Measurements from ENCODE around the gene CEACAM16.

Gene CEACAM16

DNA sequence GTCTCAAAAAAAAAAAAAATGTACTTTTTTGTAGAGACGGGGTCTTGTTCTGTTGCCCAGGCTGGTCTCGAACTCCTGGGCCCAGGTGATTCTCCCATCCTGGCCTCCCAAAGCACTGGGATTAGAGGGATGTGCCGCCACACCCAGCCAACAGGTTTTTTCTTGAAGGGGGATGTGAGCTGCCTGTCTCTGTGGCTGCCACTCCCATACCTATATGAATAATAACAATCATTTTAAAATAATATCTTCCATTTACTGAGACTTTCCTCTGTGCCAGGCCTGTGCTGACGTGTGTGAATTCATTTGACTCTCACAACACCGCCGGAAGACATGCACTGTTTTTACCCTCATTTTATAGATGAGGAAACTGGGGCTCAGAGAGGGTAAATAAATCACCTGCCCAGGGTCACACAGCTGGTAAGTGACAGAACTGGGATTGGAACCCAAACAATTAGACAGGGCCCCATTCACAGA lies 42.3 kb downstream of the CEACAM16 start:
- Histone ChIP-seq H3K36me3 (ENCODE audit: insufficient read depth, low read length) (no peaks in the 10 kb centered on the region), H3K9me3 (ENCODE audit: low read depth, low read length) (no peaks in the 10 kb centered on the region), H3K4me3 (no peak overlapping the region), H3K27ac (peak overlapping the region; percentile 48; the same call in 1 of the 2 replicates), H3K9ac (ENCODE audit: insufficient read length) (no peak overlapping the region)
- TF ChIP-seq EZH2 (IDR thresholded peaks at IDR 0.05): no peak
- TF ChIP-seq FOXP2 (optimal IDR thresholded peaks at IDR 0.05; ENCODE audit: control extremely low read depth, extremely low read length, insufficient read depth): no peak
- TF ChIP-seq POLR2AphosphoS5 (IDR thresholded peaks at IDR 0.05; ENCODE audit: borderline replicate concordance, low read depth, low read length): no peak
- no peak for DNase-seq (ENCODE audit: low read depth, low spot score)

DNA sequence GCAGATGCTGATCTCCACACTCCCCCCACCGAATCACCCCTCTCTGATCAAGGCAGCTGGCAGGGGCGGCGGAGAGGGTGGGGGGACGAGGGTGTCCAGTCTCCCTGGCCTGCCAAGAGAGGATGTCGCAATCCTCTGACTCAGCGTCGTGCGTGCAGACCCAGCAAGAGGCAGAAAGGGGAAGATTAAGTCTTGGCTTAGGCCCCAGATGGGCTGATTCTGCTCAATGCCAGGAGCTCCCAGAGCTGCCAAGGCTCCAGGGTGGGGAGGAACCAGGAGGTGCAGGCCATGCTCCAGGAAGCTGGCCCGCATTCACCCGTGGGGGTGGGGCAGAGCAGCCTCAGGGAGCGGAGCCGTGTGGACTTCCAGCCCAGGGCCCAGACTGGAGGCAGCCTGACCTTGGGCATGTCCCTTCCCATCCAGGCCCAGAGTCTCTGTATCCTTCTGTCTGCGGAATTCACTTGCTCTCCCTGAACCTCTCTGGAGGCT lies 42.9 kb downstream of the CEACAM16 start:
- H3K9me3 ChIP-seq (ENCODE audit: low read depth, low read length): no peaks in the 10 kb centered on the region
- H3K27ac ChIP-seq: peak overlapping the region; percentile 95
- peak overlapping the region; percentile 49 for H3K4me3 ChIP-seq
- DNase-seq (ENCODE audit: low read depth, low spot score): no peak
- no peaks in the 10 kb centered on the region for H3K36me3 ChIP-seq (ENCODE audit: insufficient read depth, low read length)
- H3K9ac ChIP-seq (ENCODE audit: insufficient read length): peak overlapping the region; percentile 37
- TF ChIP-seq POLR2AphosphoS5 (IDR thresholded peaks at IDR 0.05; ENCODE audit: borderline replicate concordance, low read depth, low read length) (peak; percentile 51), EZH2 (IDR thresholded peaks at IDR 0.05) (no peak)

- Histone ChIP-seq H3K36me3 (ENCODE audit: insufficient read depth, low read length) (no peaks in the 10 kb centered on the region), H3K4me3 (peak overlapping the region; percentile 49), H3K9me3 (ENCODE audit: low read depth, low read length) (no peaks in the 10 kb centered on the region), H3K9ac (ENCODE audit: insufficient read length) (peak overlapping the region; percentile 37), H3K27ac (peak overlapping the region; percentile 95)
- no peak for TF ChIP-seq POLR2AphosphoS5 (IDR thresholded peaks at IDR 0.05; ENCODE audit: borderline replicate concordance, low read depth, low read length)
- TF ChIP-seq FOXP2 (optimal IDR thresholded peaks at IDR 0.05; ENCODE audit: control extremely low read depth, extremely low read length, insufficient read depth): no peak
- no peak for TF ChIP-seq EZH2 (IDR thresholded peaks at IDR 0.05)
- no peak for DNase-seq (ENCODE audit: low read depth, low spot score)
These were observed 43.5 kb downstream of the CEACAM16 start for GRCh38 chr19:44742330-44743061.

DNA sequence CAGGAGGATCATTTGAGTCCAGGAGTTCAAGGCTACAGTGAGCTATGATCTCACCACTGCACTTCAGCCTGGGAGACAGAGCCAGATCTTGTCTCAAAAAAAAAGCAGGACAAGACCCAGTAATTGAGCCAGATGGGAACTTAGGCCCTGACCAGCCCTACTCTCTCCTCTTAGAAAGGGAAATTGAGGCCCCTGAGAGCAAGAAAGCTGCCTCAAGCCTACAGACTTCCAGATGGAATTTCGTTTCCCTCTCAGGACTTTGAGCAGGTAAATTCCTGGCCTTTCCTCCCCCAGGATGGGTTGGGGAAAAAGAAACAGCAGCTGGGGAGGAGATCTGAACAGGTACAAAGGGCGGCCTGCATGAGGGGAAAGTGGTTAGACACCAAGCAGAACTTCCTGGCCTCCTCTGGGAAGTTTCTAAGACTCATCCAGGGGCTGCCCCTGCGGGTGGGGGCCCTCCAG lies 46.0 kb downstream of the CEACAM16 start:
- H3K36me3 ChIP-seq (ENCODE audit: insufficient read depth, low read length): no peaks in the 10 kb centered on the region
- TF ChIP-seq FOXP2 (optimal IDR thresholded peaks at IDR 0.05; ENCODE audit: control extremely low read depth, extremely low read length, insufficient read depth): no peak
- 0 out of 2 replicates have a peak overlapping the region, but pooled peaks have one; percentile 18 for H3K4me3 ChIP-seq
- no peaks in the 10 kb centered on the region for H3K9me3 ChIP-seq (ENCODE audit: low read depth, low read length)
- peak overlapping the region; percentile 6; the same call in 1 of the 2 replicates for H3K27ac ChIP-seq
- H3K9ac ChIP-seq (ENCODE audit: insufficient read length): no peak overlapping the region
- no peak for DNase-seq (ENCODE audit: low read depth, low spot score)

- Histone ChIP-seq H3K27ac (no peak overlapping the region), H3K9ac (ENCODE audit: insufficient read length) (no peak overlapping the region), H3K4me3 (0 out of 2 replicates have a peak overlapping the region, but pooled peaks have one; percentile 18), H3K36me3 (ENCODE audit: insufficient read depth, low read length) (no peaks in the 10 kb centered on the region), H3K9me3 (ENCODE audit: low read depth, low read length) (no peaks in the 10 kb centered on the region)
- no peak for DNase-seq (ENCODE audit: low read depth, low spot score)
- no peak for TF ChIP-seq POLR2AphosphoS5 (IDR thresholded peaks at IDR 0.05; ENCODE audit: borderline replicate concordance, low read depth, low read length)
- TF ChIP-seq EZH2 (IDR thresholded peaks at IDR 0.05): no peak
- TF ChIP-seq FOXP2 (optimal IDR thresholded peaks at IDR 0.05; ENCODE audit: control extremely low read depth, extremely low read length, insufficient read depth): no peak
These were observed 46.4 kb downstream of the CEACAM16 start for GRCh38 chr19:44745341-44745831.

DNA sequence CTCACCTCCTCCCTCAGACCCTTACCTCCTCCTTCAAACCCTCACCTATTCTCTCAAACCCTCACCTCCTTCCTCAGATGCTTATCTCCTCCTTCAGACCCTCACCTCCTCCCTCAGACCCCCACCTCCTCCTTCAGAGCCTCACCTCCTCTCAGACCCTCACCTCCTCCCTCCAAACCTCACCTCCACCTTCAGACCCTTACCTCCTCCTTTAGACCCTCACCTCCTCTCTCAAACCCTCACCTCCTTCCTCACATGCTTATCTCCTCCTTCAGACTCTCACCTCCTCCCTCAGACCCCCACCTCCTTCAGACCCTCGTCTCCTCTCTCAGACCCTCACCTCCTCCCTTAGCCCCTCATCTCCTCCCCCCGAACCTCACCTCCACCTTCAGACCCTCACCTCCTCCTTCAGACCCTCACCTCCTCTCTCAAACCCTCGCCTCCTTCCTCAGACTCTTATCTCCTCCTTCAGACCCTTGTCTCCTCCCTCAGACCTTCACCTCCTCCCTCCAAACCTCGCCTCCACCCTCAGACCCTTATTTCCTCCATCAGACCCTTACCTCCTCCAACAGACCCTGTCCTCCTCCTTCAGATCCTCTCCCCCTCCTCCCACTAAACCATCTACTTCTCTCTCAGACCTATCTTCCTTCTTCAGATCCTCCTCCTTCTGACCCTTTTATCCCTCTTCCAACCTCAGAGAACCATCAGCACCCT lies 47.1 kb downstream of the CEACAM16 start:
- Histone ChIP-seq H3K9ac (ENCODE audit: insufficient read length) (no peak overlapping the region), H3K9me3 (ENCODE audit: low read depth, low read length) (no peaks in the 10 kb centered on the region), H3K4me3 (no peak overlapping the region), H3K36me3 (ENCODE audit: insufficient read depth, low read length) (no peaks in the 10 kb centered on the region), H3K27ac (no peak overlapping the region)
- DNase-seq (ENCODE audit: low read depth, low spot score): no peak
- no peak for TF ChIP-seq EZH2 (IDR thresholded peaks at IDR 0.05)
- no peak for TF ChIP-seq POLR2AphosphoS5 (IDR thresholded peaks at IDR 0.05; ENCODE audit: borderline replicate concordance, low read depth, low read length)
- TF ChIP-seq FOXP2 (optimal IDR thresholded peaks at IDR 0.05; ENCODE audit: control extremely low read depth, extremely low read length, insufficient read depth): no peak

DNA sequence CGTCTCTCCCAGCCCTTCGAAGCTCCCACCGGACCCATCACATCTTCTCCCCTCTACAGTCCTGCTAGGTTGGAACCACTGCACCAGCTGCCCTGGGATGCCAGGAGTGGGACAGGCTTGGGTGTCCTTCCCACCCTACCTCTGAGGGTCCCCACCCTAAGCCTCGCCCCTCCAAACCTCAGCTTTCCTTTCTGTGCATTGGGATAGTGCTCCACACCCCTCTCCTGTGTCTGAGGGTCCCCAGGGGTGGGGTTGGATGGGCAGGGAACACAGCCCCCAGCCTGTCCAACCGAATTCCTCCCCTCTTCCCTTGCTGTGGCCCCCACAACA lies 47.6 kb downstream of the CEACAM16 start:
- Histone ChIP-seq H3K4me3 (no peak overlapping the region), H3K9ac (ENCODE audit: insufficient read length) (no peak overlapping the region), H3K36me3 (ENCODE audit: insufficient read depth, low read length) (no peaks in the 10 kb centered on the region), H3K27ac (no peak overlapping the region), H3K9me3 (ENCODE audit: low read depth, low read length) (no peaks in the 10 kb centered on the region)
- DNase-seq (ENCODE audit: low read depth, low spot score): no peak
- TF ChIP-seq FOXP2 (optimal IDR thresholded peaks at IDR 0.05; ENCODE audit: control extremely low read depth, extremely low read length, insufficient read depth) (no peak), POLR2AphosphoS5 (IDR thresholded peaks at IDR 0.05; ENCODE audit: borderline replicate concordance, low read depth, low read length) (no peak), EZH2 (IDR thresholded peaks at IDR 0.05) (no peak)

GRCh38 chr19:44746946-44747738 lies 48.2 kb downstream of the CEACAM16 start:
- Histone ChIP-seq H3K4me3 (peak overlapping the region; percentile 95), H3K9ac (ENCODE audit: insufficient read length) (peak overlapping the region; percentile 73)
- no peak for DNase-seq (ENCODE audit: low read depth, low spot score)

More at GRCh38 chr19:44746946-44747738, 48.2 kb downstream of the CEACAM16 start:
- TF ChIP-seq EZH2 (IDR thresholded peaks at IDR 0.05) (no peak), FOXP2 (optimal IDR thresholded peaks at IDR 0.05; ENCODE audit: control extremely low read depth, extremely low read length, insufficient read depth) (no peak), POLR2AphosphoS5 (IDR thresholded peaks at IDR 0.05; ENCODE audit: borderline replicate concordance, low read depth, low read length) (peak; percentile 65)
- Histone ChIP-seq H3K36me3 (ENCODE audit: insufficient read depth, low read length) (no peaks in the 10 kb centered on the region), H3K27ac (peak overlapping the region; percentile 86; the same call in 1 of the 2 replicates), H3K9me3 (ENCODE audit: low read depth, low read length) (no peaks in the 10 kb centered on the region)

Data from SK-N-MC (cell line).